K562 (cell line): ENCODE measurements around the gene CYP11A1. TPM values are rescaled to one million over a fixed set of nuclear protein-coding genes. Genes with fewer than 3 reads are reported as not detected.

ENCODE experiments used
- ATAC-seq: fragments of 200-7000 bp; cut with Tn5 transposase; 3 replicates; pipeline ENCODE4 v1.9.1; 2020; ENCODE audit warnings: moderate library complexity
- BruUV-seq: library from RNA; stranded (reverse); fragments of 400-500 nt; replicated peaks from 2 replicates; lab custom pipeline; 2021; lab: Mats Ljungman, UMichigan
- CTCF ChIA-PET: fragments of 300-600 bp; formaldehyde crosslinking; extraction: SDS; loops from one replicate; lab custom pipeline; 2021; ENCODE audit warnings: low intra/inter-chr PET ratio; lab: Yijun Ruan, JAX
- POLR2A ChIA-PET: fragments of 300-600, 350-650 bp; sonication (Branson Sonifier 250); formaldehyde crosslinking; extraction: SDS; loops from one replicate; lab custom pipeline; 2021; ENCODE audit warnings: antibody characterized with exemption, inconsistent platforms; lab: Yijun Ruan, JAX
- DNase-seq, 4 experiments: peaks; one replicate each; pipeline versions ENCODE4 v3.0.0 to v3.0.0-alpha.2; 2011 to 2018; ENCODE audit warnings: low spot score in 3 of 4, mixed read lengths in 3 of 4; ENCODE audit errors: extremely low read depth in 1 of 4
- FAIRE-seq: peaks from 2 replicates; lab custom pipeline; 2011; peaks lifted over from hg19 to GRCh38; lab: Jason Lieb, UNC
- H2AFZ ChIP-seq: 2 replicates; pipeline ENCODE4 v1.6.0; 2011; ENCODE audit warnings: low read depth, low read length, control low read depth, inconsistent platforms
- H3K27ac ChIP-seq: fragments of 200-600 bp; 3 replicates; pipeline ENCODE4 v1.8.0; 2011; ENCODE audit warnings: low read depth, mild to moderate bottlenecking, control low read depth, inconsistent platforms, low read length, moderate library complexity, mixed read lengths; ENCODE audit errors: extremely low read depth
- H3K27me3 ChIP-seq, 2 experiments: fragments of 300-600 bp in 1 of 2; 2 replicates in 1 of 2; 3 replicates in 1 of 2; pipeline versions ENCODE4 v1.6.0 to v1.8.0; 2011; ENCODE audit warnings: inconsistent platforms in 2 of 2, low read length in 2 of 2, mild to moderate bottlenecking in 1 of 2, mixed read lengths in 1 of 2, moderate library complexity in 1 of 2; ENCODE audit not compliant: control insufficient read depth in 2 of 2, insufficient read depth in 2 of 2
- H3K36me3 ChIP-seq: fragments of 300-600 bp; 3 replicates; pipeline ENCODE4 v1.8.0; 2011; ENCODE audit warnings: mild to moderate bottlenecking, low read length, inconsistent platforms; ENCODE audit not compliant: control insufficient read depth, insufficient read depth
- H3K4me1 ChIP-seq, 2 experiments: fragments of 200-600 bp in 1 of 2; replicated peaks in 1 of 2; 2 replicates in 1 of 2; 3 replicates in 1 of 2; pipeline versions ENCODE4 v1.5.1 to v1.8.0; 2011; ENCODE audit warnings: inconsistent platforms in 2 of 2, low read length in 2 of 2, mild to moderate bottlenecking in 1 of 2, mixed read lengths in 1 of 2, moderate library complexity in 1 of 2; ENCODE audit not compliant: control insufficient read depth in 2 of 2, insufficient read depth in 2 of 2
- H3K4me2 ChIP-seq: 2 replicates; pipeline ENCODE4 v1.6.1; 2011; ENCODE audit warnings: low read length, control low read depth, inconsistent platforms, mixed read lengths; ENCODE audit not compliant: insufficient read depth
- H3K4me3 ChIP-seq: fragments of 200-600 bp; sonication (generic), shearing (Covaris generic); 2 replicates; pipeline ENCODE4 v1.5.1; 2016; ENCODE audit warnings: control low read depth, inconsistent platforms
- H3K79me2 ChIP-seq: fragments of 200-600 bp; 3 replicates; pipeline ENCODE4 v1.8.0; 2011; ENCODE audit warnings: low read length, inconsistent platforms; ENCODE audit not compliant: control insufficient read depth, insufficient read depth
- H3K9ac ChIP-seq, 2 experiments: 2 replicates each; pipeline versions ENCODE4 v1.6.0 to v1.6.1; 2011; ENCODE audit warnings: low read depth in 2 of 2, low read length in 2 of 2, control low read depth in 1 of 2, inconsistent platforms in 1 of 2, mild to moderate bottlenecking in 1 of 2, mixed read lengths in 1 of 2; ENCODE audit not compliant: insufficient read depth in 1 of 2
- H3K9me1 ChIP-seq: one replicate; pipeline ENCODE4 v1.6.0; 2011; ENCODE audit warnings: inconsistent platforms, mild to moderate bottlenecking, low read length, moderate library complexity; ENCODE audit not compliant: control insufficient read depth, insufficient read depth
- H3K9me3 ChIP-seq: replicated peaks from 2 replicates; pipeline ENCODE4 v1.5.1; 2011; ENCODE audit warnings: low read depth, low read length, inconsistent platforms; ENCODE audit not compliant: control insufficient read depth, insufficient read depth
- H4K20me1 ChIP-seq: replicated peaks from 2 replicates; pipeline ENCODE4 v1.6.1; 2011; ENCODE audit warnings: low read length, inconsistent platforms, mixed read lengths; ENCODE audit not compliant: control insufficient read depth, insufficient read depth
- CEBPB ChIP-seq: fragments of 450-650 bp; IDR thresholded peaks from 2 replicates; pipeline ENCODE4 v1.6.1; 2016; ENCODE audit warnings: missing genetic modification characterization, missing compliant biosample characterization
- ETV1 ChIP-seq: fragments of 450-650 bp; conservative IDR thresholded peaks from 2 replicates; pipeline ENCODE4 v1.6.1; 2016; ENCODE audit warnings: missing genetic modification characterization, control low read depth, low read depth, missing compliant biosample characterization
- HDAC2 ChIP-seq: fragments of 450-650 bp; IDR thresholded peaks from 2 replicates; pipeline ENCODE4 v1.6.1; 2016; ENCODE audit warnings: mild to moderate bottlenecking
- HEY1 ChIP-seq: fragments of 250-450 bp; sonication (Bioruptor Pico); IDR thresholded peaks from 2 replicates; pipeline ENCODE4 v1.5.0; 2020; ENCODE audit warnings: mild to moderate bottlenecking, moderate library complexity, borderline replicate concordance
- PKNOX1 ChIP-seq: fragments of 450-650 bp; IDR thresholded peaks from 2 replicates; pipeline ENCODE4 v1.6.1; 2016
- POLR2AphosphoS5 ChIP-seq: IDR thresholded peaks from 2 replicates; pipeline ENCODE4 v1.6.1; 2011; ENCODE audit warnings: mild to moderate bottlenecking, low read depth, low read length, moderate library complexity; ENCODE audit not compliant: control insufficient read depth, insufficient read depth
- PURB ChIP-seq: sonication (generic); formaldehyde crosslinking; IDR thresholded peaks from 2 replicates; pipeline ENCODE4 v1.9.0; 2021; ENCODE audit warnings: low read depth, mild to moderate bottlenecking, missing genetic modification reagents
- RCOR1 ChIP-seq, 2 experiments: IDR thresholded peaks; 2 replicates each; pipeline ENCODE4 v1.6.1; 2012; ENCODE audit warnings: low read depth in 2 of 2, low read length in 2 of 2, borderline replicate concordance in 1 of 2, improper control_type of control experiment in 1 of 2
- U2AF1 ChIP-seq: fragments of 200-400 bp; formaldehyde crosslinking; optimal IDR thresholded peaks from 2 replicates; pipeline ENCODE3; 2017; ENCODE audit warnings: mild to moderate bottlenecking, low read depth, low read length, moderate library complexity
- ZBTB1 ChIP-seq: sonication (generic); formaldehyde crosslinking; IDR thresholded peaks from 2 replicates; pipeline ENCODE4 v1.8.1; 2023; ENCODE audit warnings: missing genetic modification reagents, low read depth, mild to moderate bottlenecking, borderline replicate concordance
- ZNF280A ChIP-seq: fragments of 450-650 bp; IDR thresholded peaks from 2 replicates; pipeline ENCODE4 v1.6.1; 2018; ENCODE audit warnings: mild to moderate bottlenecking, low read depth; ENCODE audit not compliant: partially characterized antibody
- WGBS: fragments of 100-300 bp; shearing (Covaris generic); methylation state at CpG from one replicate; pipeline ENCODE4 v1.1.6; 2016; ENCODE audit warnings: low coverage, mixed read lengths; ENCODE audit not compliant: insufficient coverage; ENCODE audit errors: missing lambda C conversion rate; 5-methylcytosine and 5-hydroxymethylcytosine counted together
- in situ Hi-C: fragments of 300-500 bp; cut with MboI; formaldehyde crosslinking; loops from 4 replicates; pipeline ENCODE4 v1.15.0; 2018; ENCODE audit warnings: inconsistent platforms, mixed read lengths
- intact Hi-C: fragments of 100-400 bp; cut with micrococcal nuclease; formaldehyde crosslinking; loops from 2 replicates; pipeline ENCODE4 v1.14.2; 2022
- polyA plus RNA-seq, 8 experiments: library from polyadenylated mRNA; depleted of rRNA in 4 of 8; stranded (reverse) in 5 of 8; unstranded in 3 of 8; fragments of >200 nt; fragmentation: Nextera tagmentation in 2 of 8; fragmentation: Illumina TruSeq in 1 of 8; extraction: Ambion mirVana in 2 of 8; extraction: Trizol in 1 of 8; gene quantifications; 2 replicates each; pipeline versions ENCODE4 v1.2.1 to v1.2.3, GENCODE V29; 2011 to 2014; ENCODE audit warnings: inconsistent platforms in 1 of 8, missing spikeins in 1 of 8
- total RNA-seq, 7 experiments: library from RNA; depleted of rRNA in 6 of 7; stranded (reverse); fragments of >200 nt in 6 of 7; fragmentation: Illumina TruSeq in 2 of 7; extraction: Trizol in 2 of 7; gene quantifications; 2 replicates each; pipeline versions ENCODE4 v1.2.1 to v1.2.3, GENCODE V29; 2011 to 2021; ENCODE audit warnings: low replicate concordance in 1 of 7
- TF ChIP-seq, protein P1 (sequence below): fragments of 150-350 bp; conservative IDR thresholded peaks from 2 replicates; pipeline ENCODE4 v1.6.1; 2014; ENCODE audit warnings: low read length
- TF ChIP-seq, protein P2 (sequence below): fragments of 250-450 bp; sonication (Bioruptor Pico); IDR thresholded peaks from 2 replicates; pipeline ENCODE4 v1.5.0; 2021

Gene CYP11A1
- total and polyA plus RNA-seq, 9 of the 15 experiments (the other 6 are each of a cell fraction or from before 2014, with no cell fraction given) = 0.06 to 0.24 (median 0.10) TPM; not detected in 4

GRCh38 chr15:74390647-74391288 lies 23.3 kb upstream of the CYP11A1 start:
- Histone ChIP-seq H3K4me3 (no peak overlapping the region), H3K9me1 (no peaks in the 10 kb centered on the region), H3K9me3 (no peaks in the 10 kb centered on the region), H3K4me2 (peak overlapping the region; percentile 54), H3K27ac (peak overlapping the region; percentile 85), H2AFZ (peak overlapping the region; percentile 55), H3K36me3 (no peaks in the 10 kb centered on the region), H4K20me1 (no peaks in the 10 kb centered on the region), H3K9ac (peak overlapping the region; percentile 23 to 32; a peak in 2 of 4 replicates), H3K79me2 (no peaks in the 10 kb centered on the region), H3K4me1 (peaks cover 62 to 87% of the 10 kb centered on the region in 2 experiments), H3K27me3 (no peaks in the 10 kb centered on the region)
- in situ Hi-C loops (no loop called here), intact Hi-C loops (no loop called here)
- CTCF ChIA-PET = no interaction called here
- peak in 1 of 4 experiments; percentile 40 for DNase-seq
- BruUV-seq = no TSS peak
- no peak for ATAC-seq
- FAIRE-seq = no peak
- POLR2A ChIA-PET = interaction anchor here (0.6 to 0.8 kb wide), 3 partner anchors 71 to 380 kb away, joined by 3 to 4 read pairs (median 3); partner anchors contain the start of gene UBL7
- 25% methylated on average over 12 of the region's 12 CpGs for WGBS
- no peak for TF ChIP-seq ZNF280A
- no peak for TF ChIP-seq ZBTB1
- no peak for TF ChIP-seq U2AF1
- peak in 1 of 2 experiments; percentile 78; a peak in 2 of 4 replicates for TF ChIP-seq RCOR1 (IDR thresholded peaks at IDR 0.05; ENCODE audit: borderline replicate concordance in 1 of 2, low read depth in 2 of 2, low read length in 2 of 2)
- TF ChIP-seq PURB (CRISPR knock-in tag) = no peak
- TF ChIP-seq, protein P1, sequence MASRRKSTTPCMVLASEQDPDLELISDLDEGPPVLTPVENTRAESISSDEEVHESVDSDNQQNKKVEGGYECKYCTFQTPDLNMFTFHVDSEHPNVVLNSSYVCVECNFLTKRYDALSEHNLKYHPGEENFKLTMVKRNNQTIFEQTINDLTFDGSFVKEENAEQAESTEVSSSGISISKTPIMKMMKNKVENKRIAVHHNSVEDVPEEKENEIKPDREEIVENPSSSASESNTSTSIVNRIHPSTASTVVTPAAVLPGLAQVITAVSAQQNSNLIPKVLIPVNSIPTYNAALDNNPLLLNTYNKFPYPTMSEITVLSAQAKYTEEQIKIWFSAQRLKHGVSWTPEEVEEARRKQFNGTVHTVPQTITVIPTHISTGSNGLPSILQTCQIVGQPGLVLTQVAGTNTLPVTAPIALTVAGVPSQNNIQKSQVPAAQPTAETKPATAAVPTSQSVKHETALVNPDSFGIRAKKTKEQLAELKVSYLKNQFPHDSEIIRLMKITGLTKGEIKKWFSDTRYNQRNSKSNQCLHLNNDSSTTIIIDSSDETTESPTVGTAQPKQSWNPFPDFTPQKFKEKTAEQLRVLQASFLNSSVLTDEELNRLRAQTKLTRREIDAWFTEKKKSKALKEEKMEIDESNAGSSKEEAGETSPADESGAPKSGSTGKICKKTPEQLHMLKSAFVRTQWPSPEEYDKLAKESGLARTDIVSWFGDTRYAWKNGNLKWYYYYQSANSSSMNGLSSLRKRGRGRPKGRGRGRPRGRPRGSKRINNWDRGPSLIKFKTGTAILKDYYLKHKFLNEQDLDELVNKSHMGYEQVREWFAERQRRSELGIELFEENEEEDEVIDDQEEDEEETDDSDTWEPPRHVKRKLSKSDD = no peak
- no peak for TF ChIP-seq HEY1 (CRISPR knock-in tag)
- TF ChIP-seq, protein P2, sequence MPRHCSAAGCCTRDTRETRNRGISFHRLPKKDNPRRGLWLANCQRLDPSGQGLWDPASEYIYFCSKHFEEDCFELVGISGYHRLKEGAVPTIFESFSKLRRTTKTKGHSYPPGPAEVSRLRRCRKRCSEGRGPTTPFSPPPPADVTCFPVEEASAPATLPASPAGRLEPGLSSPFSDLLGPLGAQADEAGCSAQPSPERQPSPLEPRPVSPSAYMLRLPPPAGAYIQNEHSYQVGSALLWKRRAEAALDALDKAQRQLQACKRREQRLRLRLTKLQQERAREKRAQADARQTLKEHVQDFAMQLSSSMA (CRISPR knock-in tag) = no peak
- TF ChIP-seq PKNOX1 = peak; percentile 19; the same call in 1 of the 2 replicates
- no peak for TF ChIP-seq POLR2AphosphoS5
- TF ChIP-seq CEBPB (tag) = peak; percentile 57
- TF ChIP-seq HDAC2 = peak; percentile 77; the same call in 1 of the 2 replicates
- TF ChIP-seq ETV1 (tag) = no peak
